ENCODE measurements around the gene SSH2.

GRCh38 chr17:29760279-29761039, 169.6 kb downstream of the SSH2 start:
- TF ChIP-seq CTCF (IDR thresholded peaks at IDR 0.05) = no peak
- TF ChIP-seq POLR2A (IDR thresholded peaks at IDR 0.05) = no peak
